B cell (primary cell): Measurements from ENCODE around the gene PDHX. TPM values are rescaled to one million over a fixed set of nuclear protein-coding genes. Genes with fewer than 3 reads are reported as not detected.

Experiments
- ATAC-seq: fragments of 200-7000 bp; cut with Tn5 transposase; one replicate; pipeline ENCODE4 v1.10.0; 2021; ENCODE audit warnings: low read depth, mild to moderate bottlenecking, moderate number of reproducible peaks, moderate library complexity
- CTCF ChIA-PET: fragments of 350-600 bp; sonication (Branson Sonifier 250); formaldehyde crosslinking; loops from one replicate; lab custom pipeline; 2021; ENCODE audit warnings: antibody characterized with exemption, inconsistent platforms; lab: Charles Lee
- POLR2A ChIA-PET: fragments of 350-600 bp; sonication (Branson Sonifier 250); formaldehyde crosslinking; loops from one replicate; lab custom pipeline; 2021; ENCODE audit warnings: antibody characterized with exemption; lab: Charles Lee
- DNase-seq: peaks from one replicate; pipeline ENCODE4 v3.0.0; 2013
- H2AFZ ChIP-seq: 2 replicates; pipeline ENCODE4 v1.6.1; 2012; ENCODE audit warnings: mild to moderate bottlenecking, low read depth, low read length; ENCODE audit not compliant: insufficient read depth, poor library complexity, severe bottlenecking
- H3K27ac ChIP-seq, 2 donors: 1 replicate in 1 of 2; 2 replicates in 1 of 2; pipeline ENCODE4 v1.5.1; 2012 to 2013; ENCODE audit warnings: low read length in 2 of 2, mild to moderate bottlenecking in 2 of 2, moderate library complexity in 1 of 2
- H3K27me3 ChIP-seq, 4 experiments: fragments of 200-600 bp in 1 of 4; sonication (generic) in 1 of 4; replicated peaks in 1 of 4; 1 replicate in 2 of 4; 2 replicates in 2 of 4; pipeline versions ENCODE4 v1.6.1 to v1.7.0; 2013 to 2016; ENCODE audit warnings: low read length in 3 of 4, mild to moderate bottlenecking in 2 of 4, mixed read lengths in 1 of 4, moderate library complexity in 1 of 4; ENCODE audit not compliant: insufficient read depth in 4 of 4, control insufficient read depth in 3 of 4; ENCODE audit errors: control extremely low read depth in 1 of 4
- H3K36me3 ChIP-seq, 2 experiments: replicated peaks in 1 of 2; 1 replicate in 1 of 2; 2 replicates in 1 of 2; pipeline versions ENCODE4 v1.6.1 to v1.7.1; 2013; ENCODE audit warnings: low read length in 1 of 2; ENCODE audit not compliant: insufficient read depth in 2 of 2, control insufficient read depth in 1 of 2; ENCODE audit errors: control extremely low read depth in 1 of 2, extremely low read depth in 1 of 2
- H3K4me1 ChIP-seq, 2 donors: fragments of 200-600 bp in 1 of 2; sonication (generic) in 1 of 2; 1 replicate in 1 of 2; 2 replicates in 1 of 2; pipeline versions ENCODE4 v1.5.1 to v1.6.1; 2013 to 2017; ENCODE audit warnings: low read length in 2 of 2; ENCODE audit not compliant: control insufficient read depth in 2 of 2, insufficient read depth in 2 of 2
- H3K4me2 ChIP-seq: replicated peaks from 2 replicates; pipeline ENCODE3; 2012; ENCODE audit warnings: mild to moderate bottlenecking, low read depth, low read length; ENCODE audit not compliant: poor library complexity, severe bottlenecking
- H3K4me3 ChIP-seq, 5 experiments: fragments of 200-600 bp in 1 of 5; sonication (generic) in 1 of 5; 1 replicate in 3 of 5; 2 replicates in 2 of 5; pipeline versions ENCODE4 v1.5.1 to v1.7.0; 2011 to 2016; ENCODE audit warnings: low read length in 4 of 5, mild to moderate bottlenecking in 4 of 5, low read depth in 2 of 5, control low read depth in 1 of 5, moderate library complexity in 1 of 5; ENCODE audit not compliant: insufficient read depth in 1 of 5; ENCODE audit errors: control extremely low read depth in 1 of 5, extremely low read depth in 1 of 5
- H3K79me2 ChIP-seq: fragments of 200-600 bp; sonication (generic); one replicate; pipeline ENCODE4 v1.6.0; 2016; ENCODE audit warnings: low read length; ENCODE audit not compliant: control insufficient read depth, insufficient read depth
- H3K9ac ChIP-seq: fragments of 200-600 bp; sonication (generic); 2 replicates; pipeline ENCODE4 v1.6.1; 2017; ENCODE audit warnings: mild to moderate bottlenecking, low read length, moderate library complexity
- H3K9me3 ChIP-seq, 3 donors: one replicate each; pipeline versions ENCODE4 v1.6.1 to v1.7.1; 2013; ENCODE audit warnings: low read length in 2 of 3; ENCODE audit not compliant: control insufficient read depth in 2 of 3, insufficient read depth in 1 of 3; ENCODE audit errors: control extremely low read depth in 1 of 3
- H4K20me1 ChIP-seq: 2 replicates; pipeline ENCODE4 v1.6.0; 2012; ENCODE audit warnings: mild to moderate bottlenecking, low read length; ENCODE audit not compliant: insufficient read depth, control insufficient read depth, poor library complexity, severe bottlenecking
- H3K27ac Mint-ChIP-seq: one replicate; pipeline ENCODE4 v1.8.0; 2021; ENCODE audit warnings: mixed read lengths
- H3K27me3 Mint-ChIP-seq: one replicate; pipeline ENCODE4 v1.8.0; 2021; ENCODE audit warnings: mixed read lengths
- H3K4me1 Mint-ChIP-seq: one replicate; pipeline ENCODE4 v1.8.0; 2021; ENCODE audit warnings: mixed read lengths
- H3K4me3 Mint-ChIP-seq: one replicate; pipeline ENCODE4 v1.8.0; 2021; ENCODE audit warnings: mixed read lengths
- H3K9me3 Mint-ChIP-seq: one replicate; pipeline ENCODE4 v1.8.0; 2022; ENCODE audit warnings: mixed read lengths; ENCODE audit not compliant: insufficient read depth
- EZH2 ChIP-seq: IDR thresholded peaks from 2 replicates; pipeline ENCODE4 v1.6.1; 2012; ENCODE audit warnings: borderline replicate concordance, low read depth, mild to moderate bottlenecking, moderate library complexity, low read length; ENCODE audit not compliant: insufficient read depth, poor library complexity, severe bottlenecking
- WGBS: methylation state at CpG from one replicate; pipeline ENCODE4 v1.1.5; 2013; ENCODE audit warnings: missing lambda C conversion rate; ENCODE audit not compliant: insufficient coverage; 5-methylcytosine and 5-hydroxymethylcytosine counted together
- intact Hi-C: fragments of 100-400 bp; cut with micrococcal nuclease; formaldehyde crosslinking; loops from one replicate; pipeline ENCODE4 v1.10.0; 2022
- polyA plus RNA-seq: library from polyadenylated mRNA; depleted of rRNA; stranded (reverse); fragments of >200 nt; gene quantifications from 2 replicates; pipeline ENCODE4 v1.2.3, GENCODE V29; 2012
- total RNA-seq, 2 donors: library from RNA; stranded (reverse); fragments of 120-200 nt in 1 of 2; gene quantifications; 1 replicate in 1 of 2; 2 replicates in 1 of 2; pipeline versions ENCODE4 v1.2.3 to v1.2.4, GENCODE V29; 2013 to 2022
- TF ChIP-seq, protein P1 (sequence below): fragments of 200-600 bp; IDR thresholded peaks from one replicate; pipeline ENCODE4 v1.8.0; 2022; ENCODE audit warnings: antibody characterized with exemption, mild to moderate bottlenecking

Gene PDHX
- total and polyA plus RNA-seq, 2 donors (not counting 1 experiment from before 2014, with no cell fraction given), result 6.2 to 35.4 TPM

DNA sequence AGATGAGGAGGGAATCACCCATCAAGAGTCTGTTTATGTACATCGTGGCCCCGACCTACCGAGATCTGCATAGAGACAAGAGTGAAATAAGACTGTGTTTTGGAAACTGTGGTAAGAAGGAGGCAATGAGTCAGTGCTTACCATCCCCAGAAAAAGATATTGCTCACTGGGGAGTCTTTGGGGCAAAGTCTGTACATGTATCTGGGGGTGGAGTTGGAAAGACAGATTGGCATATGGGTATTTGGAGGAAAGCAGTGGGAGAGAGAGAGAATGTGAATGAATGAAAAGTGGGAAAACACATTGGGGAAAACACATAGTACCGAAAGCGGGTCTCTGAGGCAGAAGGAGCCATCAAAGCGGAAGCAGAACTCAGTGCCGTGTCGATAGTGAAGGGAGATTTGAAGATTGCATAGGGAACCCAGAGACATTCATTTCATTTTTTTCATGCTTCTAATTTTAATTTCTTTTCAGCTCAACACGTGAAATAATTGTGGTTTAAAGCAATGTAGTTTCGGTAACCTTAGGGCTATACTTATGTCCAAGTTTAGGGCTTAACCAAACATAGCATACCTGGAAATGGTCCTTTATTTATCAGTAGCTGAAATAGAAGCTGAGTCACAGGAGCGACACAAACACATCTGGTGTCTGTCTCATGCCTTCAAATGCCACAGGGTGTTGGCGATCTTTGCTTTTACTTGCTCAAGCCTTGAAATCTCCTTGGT is 124.0 kb downstream of the PDHX start:
- DNase-seq (peak; percentile 72), ATAC-seq (peak; percentile 68)
- intact Hi-C loops, result loop anchor here (1.0 to 2.0 kb wide), 8 partner anchors 10 to 198 kb away; no protein-coding TSS in a partner anchor
- peak overlapping the region; percentile 48 for H3K9ac ChIP-seq
- Mint-ChIP-seq H3K4me1 (peaks cover 48% of the 10 kb centered on the region), H3K27me3 (no peaks in the 10 kb centered on the region), H3K27ac (peak overlapping the region; percentile 94), H3K9me3 (no peaks in the 10 kb centered on the region), H3K4me3 (peak overlapping the region; percentile 86)
- CTCF ChIA-PET, result interaction anchor here (0.9 to 1.9 kb wide), 11 partner anchors 15 to 123 kb away, joined by 3 to 11 read pairs (median 3); partner anchors contain the start of gene CD44
- H3K4me3 ChIP-seq, result peak overlapping the region in 3 of 5 experiments; percentile 25 to 44 (median 40)
- no peaks in the 10 kb centered on the region for H4K20me1 ChIP-seq
- H3K4me1 ChIP-seq, result peaks cover 34 to 39% of the 10 kb centered on the region in 2 donors
- no peak overlapping the region for H2AFZ ChIP-seq
- TF ChIP-seq EZH2, result no peak
- TF ChIP-seq, protein P1, sequence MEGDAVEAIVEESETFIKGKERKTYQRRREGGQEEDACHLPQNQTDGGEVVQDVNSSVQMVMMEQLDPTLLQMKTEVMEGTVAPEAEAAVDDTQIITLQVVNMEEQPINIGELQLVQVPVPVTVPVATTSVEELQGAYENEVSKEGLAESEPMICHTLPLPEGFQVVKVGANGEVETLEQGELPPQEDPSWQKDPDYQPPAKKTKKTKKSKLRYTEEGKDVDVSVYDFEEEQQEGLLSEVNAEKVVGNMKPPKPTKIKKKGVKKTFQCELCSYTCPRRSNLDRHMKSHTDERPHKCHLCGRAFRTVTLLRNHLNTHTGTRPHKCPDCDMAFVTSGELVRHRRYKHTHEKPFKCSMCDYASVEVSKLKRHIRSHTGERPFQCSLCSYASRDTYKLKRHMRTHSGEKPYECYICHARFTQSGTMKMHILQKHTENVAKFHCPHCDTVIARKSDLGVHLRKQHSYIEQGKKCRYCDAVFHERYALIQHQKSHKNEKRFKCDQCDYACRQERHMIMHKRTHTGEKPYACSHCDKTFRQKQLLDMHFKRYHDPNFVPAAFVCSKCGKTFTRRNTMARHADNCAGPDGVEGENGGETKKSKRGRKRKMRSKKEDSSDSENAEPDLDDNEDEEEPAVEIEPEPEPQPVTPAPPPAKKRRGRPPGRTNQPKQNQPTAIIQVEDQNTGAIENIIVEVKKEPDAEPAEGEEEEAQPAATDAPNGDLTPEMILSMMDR, result no peak
- 66% methylated on average over 7 of the region's 12 CpGs for WGBS
- H3K36me3 ChIP-seq, result no peaks in the 10 kb centered on the region
- H3K27ac ChIP-seq, result peak overlapping the region; percentile 41 to 66
- POLR2A ChIA-PET, result interaction anchor here (0.5 to 1.2 kb wide), 6 partner anchors 11 to 125 kb away, joined by 3 to 5 read pairs (median 3); no protein-coding TSS in a partner anchor
- no peaks in the 10 kb centered on the region for H3K27me3 ChIP-seq
- peak overlapping the region; percentile 55 for H3K4me2 ChIP-seq
- H3K9me3 ChIP-seq, result peaks cover 0 to 1% (median 0%) of the 10 kb centered on the region in 3 donors
- H3K79me2 ChIP-seq, result peaks cover 7% of the 10 kb centered on the region
